ENCODE results near the gene PANX3. TPM values are rescaled to one million over a fixed set of nuclear protein-coding genes. Genes with fewer than 3 reads are reported as not detected.

Gene PANX3
- total and polyA plus RNA-seq, 10 of the 15 experiments (the other 5 are each of a cell fraction or from before 2014, with no cell fraction given): not detected

- Histone ChIP-seq H4K20me1 (ENCODE audit: control insufficient read depth, insufficient read depth) (no peaks in the 10 kb centered on the region), H3K9me3 (replicated peaks; ENCODE audit: control insufficient read depth, insufficient read depth, low read length) (no peaks in the 10 kb centered on the region), H2AFZ (ENCODE audit: control insufficient read depth, low read depth, low read length) (no peak overlapping the region), H3K4me3 (no peak overlapping the region), H3K27ac (ENCODE audit: control insufficient read depth, insufficient read depth) (no peak overlapping the region), H3K79me2 (ENCODE audit: control insufficient read depth, insufficient read depth, low read length) (no peaks in the 10 kb centered on the region), H3K4me2 (ENCODE audit: control insufficient read depth, insufficient read depth) (no peak overlapping the region), H3K9ac (ENCODE audit: control insufficient read depth, insufficient read depth, low read length) (no peak overlapping the region), H3K36me3 (ENCODE audit: control insufficient read depth in 2 of 2, insufficient read depth in 2 of 2, low read length in 1 of 2) (no peaks in the 10 kb centered on the region), H3K27me3 (replicated peaks in 1 of 2; ENCODE audit: control insufficient read depth in 2 of 2, insufficient read depth in 2 of 2, low read length in 1 of 2) (no peaks in the 10 kb centered on the region), H3K4me1 (ENCODE audit: control insufficient read depth, insufficient read depth, low read length) (no peaks in the 10 kb centered on the region)
- FAIRE-seq (no peak), ATAC-seq (no peak), DNase-seq (ENCODE audit: low read depth, low spot score) (no peak)
- ChIA-PET POLR2A (no interaction called here), SMC1A (ENCODE audit: uncharacterized antibody, unreplicated experiment) (interaction anchor here (1.1 to 1.2 kb wide), 2 partner anchors 17 to 39 kb away, joined by 3 to 5 read pairs; no protein-coding TSS in a partner anchor), RAD21 (ENCODE audit: unreplicated experiment) (no interaction called here), CTCF (interaction anchor here (1.2 to 2.9 kb wide), 4 partner anchors 17 to 177 kb away, joined by 3 to 11 read pairs (median 6); no protein-coding TSS in a partner anchor)
- in situ Hi-C loops (cut with MboI): no loop called here
- no peak for TF ChIP-seq ATF3 (IDR thresholded peaks at IDR 0.05; ENCODE audit: borderline replicate concordance, extremely low read depth, low read depth, low read length)
- no peak for TF ChIP-seq PBX3 (IDR thresholded peaks at IDR 0.05; ENCODE audit: insufficient replicate concordance, low read depth, low read length)
- TF ChIP-seq SIX5 (IDR thresholded peaks at IDR 0.05; ENCODE audit: low read depth, low read length, severe bottlenecking): no peak
- no peak for TF ChIP-seq TCF7 (IDR thresholded peaks at IDR 0.05; ENCODE audit: borderline replicate concordance)
- no peak for TF ChIP-seq NR2C2 (IDR thresholded peaks at IDR 0.05; ENCODE audit: borderline replicate concordance, control insufficient read depth, insufficient read length, low read depth)
- TF ChIP-seq TCF12 (IDR thresholded peaks at IDR 0.05; ENCODE audit: low read depth, low read length): no peak
- TF ChIP-seq NKRF (conservative IDR thresholded peaks at IDR 0.05): no peak
- no peak for TF ChIP-seq ZZZ3 (IDR thresholded peaks at IDR 0.05; ENCODE audit: control insufficient read depth, insufficient read length, low read depth)
- TF ChIP-seq MYB (IDR thresholded peaks at IDR 0.05; ENCODE audit: borderline replicate concordance, low read depth, low read length): no peak
- no peak for TF ChIP-seq BMI1 (IDR thresholded peaks at IDR 0.05; ENCODE audit: borderline replicate concordance)
- TF ChIP-seq SMAD5 (IDR thresholded peaks at IDR 0.05; ENCODE audit: low read depth): no peak
- no peak for TF ChIP-seq MYC (IDR thresholded peaks at IDR 0.05; ENCODE audit: insufficient read depth, insufficient read length, insufficient replicate concordance, low read length, severe bottlenecking)
- TF ChIP-seq ZNF24 (IDR thresholded peaks at IDR 0.05): no peak
- TF ChIP-seq RB1 (IDR thresholded peaks at IDR 0.05; ENCODE audit: borderline replicate concordance): no peak
- no peak for TF ChIP-seq POLR2AphosphoS5 (IDR thresholded peaks at IDR 0.05; ENCODE audit: low read length)
- no peak for TF ChIP-seq ZNF274 (IDR thresholded peaks at IDR 0.05; ENCODE audit: insufficient read depth, insufficient read length)
- no peak for TF ChIP-seq SKIL (IDR thresholded peaks at IDR 0.05; ENCODE audit: low read depth, poor library complexity, severe bottlenecking)
- TF ChIP-seq CHD2 (IDR thresholded peaks at IDR 0.05; ENCODE audit: borderline replicate concordance, low read depth, low read length): no peak
- intact Hi-C loops (cut with micrococcal nuclease; ENCODE audit: unreplicated experiment): no loop called here
- no TSS peak for BruUV-seq (replicated peaks)
Observed at GRCh38 chr11:124661553-124661952, 50.3 kb downstream of the PANX3 start.

Data from GM12878 (cell line).